H7 (cell line): Measurements from ENCODE around the gene ZBTB7B. TPM values are rescaled to one million over a fixed set of nuclear protein-coding genes. Genes with fewer than 3 reads are reported as not detected.
A peak's percentile ranks its signal among the peaks of the same experiment; 100 is the strongest.

Experiments
- DNase-seq: peaks from one replicate; pipeline ENCODE4 v3.0.0; 2012
- H3K27me3 ChIP-seq: 2 replicates; pipeline ENCODE4 v1.6.0; 2011; ENCODE audit warnings: mild to moderate bottlenecking, low read length; ENCODE audit not compliant: control insufficient read depth, insufficient read depth
- H3K36me3 ChIP-seq: replicated peaks from 2 replicates; pipeline ENCODE4 v1.5.1; 2011; ENCODE audit warnings: low read length; ENCODE audit not compliant: control insufficient read depth, insufficient read depth
- H3K4me3 ChIP-seq: 2 replicates; pipeline ENCODE4 v1.5.1; 2011; ENCODE audit warnings: low read depth, mild to moderate bottlenecking, control low read depth, low read length, moderate library complexity; ENCODE audit not compliant: insufficient read depth
- total RNA-seq: library from RNA; depleted of rRNA; stranded (reverse); fragments of >200 nt; shearing (Covaris generic); gene quantifications from 2 replicates; pipeline ENCODE4 v1.2.3, GENCODE V29; 2014; rRNA removed

The ZBTB7B gene
- 39.2 and 40.6 TPM in 2 replicates for total RNA-seq

- no peaks in the 10 kb centered on the region for H3K36me3 ChIP-seq
- peak; percentile 81 for DNase-seq
Observed at GRCh38 chr1:155002464-155003226, at the start of gene ZBTB7B. TSS of gene ZBTB7B (plus strand) at chr1:155002802. CDS start at chr1:155014661, 11,859 bp downstream.

GRCh38 chr1:154953611-154954038 is 49.0 kb upstream of the ZBTB7B start:
- no peak overlapping the region for H3K4me3 ChIP-seq
- no peaks in the 10 kb centered on the region for H3K27me3 ChIP-seq
- no peak for DNase-seq
- H3K36me3 ChIP-seq, result peaks cover under 1% of the 10 kb centered on the region; the same call in 1 of the 2 replicates

More at GRCh38 chr1:155002464-155003226, at the start of gene ZBTB7B:
- peak within 1 kb of the TSS; percentile 97 for H3K4me3 ChIP-seq
- H3K27me3 ChIP-seq, result peaks cover 2% of the 10 kb centered on the region; the same call in 1 of the 2 replicates

- Histone ChIP-seq H3K4me3 (no peak overlapping the region), H3K27me3 (no peaks in the 10 kb centered on the region), H3K36me3 (peaks cover 4% of the 10 kb centered on the region)
- no peak for DNase-seq
Observed at GRCh38 chr1:154954541-154954940, 48.1 kb upstream of the ZBTB7B start.

GRCh38 chr1:154955039-154955717 is 47.4 kb upstream of the ZBTB7B start:
- peak; percentile 73 for DNase-seq
- Histone ChIP-seq H3K27me3 (no peaks in the 10 kb centered on the region), H3K4me3 (peak overlapping the region; percentile 58), H3K36me3 (peaks cover 6% of the 10 kb centered on the region)

- peak; percentile 96 for DNase-seq
- Histone ChIP-seq H3K36me3 (peaks cover 6% of the 10 kb centered on the region), H3K27me3 (no peaks in the 10 kb centered on the region), H3K4me3 (peak within 1 kb of the TSS; percentile 58)
Observed at GRCh38 chr1:154955718-154956543, 46.7 kb upstream of the ZBTB7B start, which contains the start of gene PBXIP1. TSS of gene PBXIP1 (minus strand) at chr1:154956099. CDS start at chr1:154953721, 2,378 bp downstream.

- no peaks in the 10 kb centered on the region for H3K27me3 ChIP-seq
- H3K4me3 ChIP-seq, result peak overlapping the region; percentile 58
- peak; percentile 71 for DNase-seq
- H3K36me3 ChIP-seq, result peaks cover 6% of the 10 kb centered on the region
Observed at GRCh38 chr1:154956544-154956941, 46.1 kb upstream of the ZBTB7B start.

GRCh38 chr1:154957091-154957657 is 45.4 kb upstream of the ZBTB7B start:
- no peak overlapping the region for H3K4me3 ChIP-seq

GRCh38 chr1:154958036-154958435 is 44.6 kb upstream of the ZBTB7B start:
- no peak overlapping the region for H3K4me3 ChIP-seq
- peaks cover 6% of the 10 kb centered on the region for H3K36me3 ChIP-seq
- no peaks in the 10 kb centered on the region for H3K27me3 ChIP-seq
- DNase-seq, result no peak

More at GRCh38 chr1:154957091-154957657, 45.4 kb upstream of the ZBTB7B start:
- no peak for DNase-seq
- Histone ChIP-seq H3K36me3 (peaks cover 6% of the 10 kb centered on the region), H3K27me3 (no peaks in the 10 kb centered on the region)

GRCh38 chr1:154958681-154959425 is 43.7 kb upstream of the ZBTB7B start:
- Histone ChIP-seq H3K36me3 (peaks cover 12% of the 10 kb centered on the region), H3K27me3 (no peaks in the 10 kb centered on the region), H3K4me3 (no peak overlapping the region)
- no peak for DNase-seq

GRCh38 chr1:154959426-154959780 is 43.2 kb upstream of the ZBTB7B start:
- DNase-seq, result no peak
- no peak overlapping the region for H3K4me3 ChIP-seq

GRCh38 chr1:154960446-154961136 is 42.0 kb upstream of the ZBTB7B start:
- no peak for DNase-seq

More at GRCh38 chr1:154959426-154959780, 43.2 kb upstream of the ZBTB7B start:
- H3K27me3 ChIP-seq, result no peaks in the 10 kb centered on the region
- H3K36me3 ChIP-seq, result peaks cover 14% of the 10 kb centered on the region

GRCh38 chr1:154961207-154962155 is 41.1 kb upstream of the ZBTB7B start, which contains the start of gene PYGO2:
TSS of gene PYGO2 (minus strand) at chr1:154961782. CDS start at chr1:154961576, 206 bp downstream.
- Histone ChIP-seq H3K4me3 (peak within 1 kb of the TSS; percentile 88), H3K27me3 (no peaks in the 10 kb centered on the region), H3K36me3 (peaks cover 31% of the 10 kb centered on the region)
- DNase-seq, result peak; percentile 96

More at GRCh38 chr1:154960446-154961136, 42.0 kb upstream of the ZBTB7B start:
- Histone ChIP-seq H3K36me3 (peaks cover 22% of the 10 kb centered on the region), H3K4me3 (peak overlapping the region; percentile 88), H3K27me3 (no peaks in the 10 kb centered on the region)
